Measurements from ENCODE around the gene SPC25.

The SPC25 gene

DNA sequence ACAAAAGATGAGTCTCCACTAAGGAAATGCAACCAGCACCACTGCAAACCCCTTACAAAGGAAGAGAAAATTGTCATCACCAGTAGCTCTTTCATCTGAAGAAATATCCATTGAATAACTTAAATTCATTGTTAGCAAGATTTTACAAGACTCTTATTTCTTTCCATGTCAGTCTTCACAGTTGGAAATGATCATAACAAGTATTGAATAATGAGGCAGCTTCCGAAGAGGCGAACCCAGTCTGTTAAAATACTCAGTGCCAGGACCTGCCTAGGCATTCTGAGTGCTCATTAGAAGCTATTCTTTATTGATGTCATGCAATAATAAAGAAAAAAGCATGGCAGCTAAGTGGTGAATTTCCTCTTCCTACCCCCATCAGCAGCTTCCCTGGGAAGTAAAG is 54.3 kb downstream of the SPC25 start:
- no peak for DNase-seq

DNA sequence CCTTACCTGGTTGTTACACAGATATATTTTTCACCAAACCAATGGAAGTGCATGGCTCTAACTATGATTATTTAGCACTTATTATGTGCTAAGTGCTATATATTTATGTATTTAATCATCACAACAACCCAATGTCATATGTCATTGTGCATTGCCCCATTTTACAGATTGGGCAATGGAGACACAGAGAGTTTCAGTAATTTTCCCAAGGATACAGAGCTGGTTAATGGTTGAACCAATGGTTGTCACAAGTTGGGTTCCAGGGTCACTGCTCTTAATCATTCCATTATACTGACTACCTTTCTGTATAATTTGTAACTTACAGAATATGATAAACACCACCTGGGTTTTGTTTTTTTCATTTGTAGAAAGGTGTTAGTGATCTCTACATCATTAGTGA is 58.6 kb downstream of the SPC25 start:
- no peak for DNase-seq

DNA sequence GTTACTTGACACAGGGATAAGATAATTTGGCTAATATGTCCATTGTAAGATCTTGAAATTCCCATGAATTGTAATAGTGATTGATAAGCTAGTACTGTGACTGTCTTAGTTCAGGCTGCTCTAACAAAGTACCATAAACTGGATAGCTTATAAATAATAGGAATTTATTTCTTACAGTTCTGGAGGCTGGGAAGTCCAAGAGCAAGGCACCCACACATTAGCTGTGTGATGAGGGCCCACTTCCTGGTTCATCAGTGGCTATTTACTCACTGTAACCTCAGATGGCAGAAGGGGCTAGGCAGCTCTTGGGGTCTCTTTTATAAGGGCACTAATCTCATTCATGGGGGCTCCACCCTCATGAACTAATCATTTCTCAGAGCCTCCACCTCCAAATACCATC is 59.3 kb downstream of the SPC25 start:
- DNase-seq = no peak

DNA sequence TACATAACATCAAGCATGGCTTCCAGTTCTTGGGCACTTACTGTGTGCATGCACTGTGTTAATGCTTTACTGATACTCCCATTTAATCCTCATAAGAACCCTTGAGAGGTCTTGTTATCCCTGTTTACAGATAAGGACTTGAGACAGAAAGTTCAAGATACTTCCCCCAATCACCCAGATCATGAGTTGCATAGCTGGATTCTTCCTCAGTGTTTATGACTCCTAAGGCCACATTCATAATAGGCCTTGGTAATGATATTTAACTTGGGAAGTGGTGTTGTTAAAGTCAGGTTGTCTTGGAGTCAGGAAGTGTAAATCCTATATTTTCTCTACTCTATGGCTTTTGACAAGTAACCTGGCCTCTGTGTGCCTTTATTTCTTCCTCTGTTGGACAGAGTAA is 65.1 kb downstream of the SPC25 start:
- DNase-seq = no peak

DNA sequence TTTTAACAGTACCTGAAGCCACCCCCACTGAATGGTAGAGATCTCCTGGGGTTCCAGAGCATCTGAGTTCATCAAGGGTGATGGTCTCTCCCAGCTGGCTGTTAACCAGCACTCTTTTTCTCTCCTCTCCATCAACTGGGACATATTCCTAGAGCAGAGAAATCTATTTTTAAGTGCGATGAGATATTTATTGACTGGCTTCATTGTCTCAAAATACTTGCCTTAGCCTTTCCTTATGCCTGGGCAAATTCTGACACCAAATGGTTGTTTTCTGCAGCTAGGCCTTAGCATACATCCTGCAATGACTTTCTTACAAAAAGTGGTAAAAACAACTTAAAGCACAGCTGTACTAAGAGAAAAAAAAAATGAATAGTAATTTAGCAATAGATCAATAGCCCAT is 68.2 kb downstream of the SPC25 start:
- DNase-seq = no peak

DNA sequence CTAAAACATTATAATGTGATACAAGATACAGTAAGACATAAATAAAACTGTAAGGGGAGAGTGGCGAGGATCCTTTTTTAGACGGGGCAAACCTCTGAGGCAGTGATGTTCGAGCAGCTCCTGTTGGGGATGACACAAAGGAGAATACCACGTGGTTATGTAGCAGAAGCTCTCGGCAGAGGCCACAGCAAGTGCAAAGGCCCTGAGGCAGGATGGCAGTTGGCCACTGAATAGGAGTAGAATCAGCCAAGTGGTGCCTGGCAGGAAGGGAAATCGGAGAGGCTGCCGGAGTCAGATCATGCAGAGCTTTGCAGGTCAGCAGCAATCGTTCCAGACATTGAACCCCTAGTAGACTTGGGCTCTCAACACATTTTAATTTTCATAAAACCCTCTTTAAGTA is 68.7 kb downstream of the SPC25 start:
- no peak for DNase-seq

Data from stimulated activated CD8-positive, alpha-beta memory T cell treated with anti-CD3 and anti-CD28 coated beads, Interleukin-4, amount 100 ng/mL, for 48 hours (primary cell).